Cardiac muscle cell (in vitro differentiated cells and primary cell): ENCODE measurements around the gene LMBR1. TPM values are rescaled to one million over a fixed set of nuclear protein-coding genes. Genes with fewer than 3 reads are reported as not detected.

Experiments
- DNase-seq, 2 donors: peaks; one replicate each; pipeline versions ENCODE4 v3.0.0 to v3.0.0-alpha.2; 2010 to 2017; ENCODE audit warnings: low read depth in 1 of 2, low spot score in 1 of 2
- H3K27ac ChIP-seq: fragments of 200-600 bp; sonication (generic); 2 replicates; pipeline ENCODE4 v1.5.1; 2016
- H3K27me3 ChIP-seq: fragments of 200-600 bp; sonication (generic); 2 replicates; pipeline ENCODE4 v1.6.0; 2016; ENCODE audit warnings: control low read depth
- H3K36me3 ChIP-seq: fragments of 200-600 bp; sonication (generic); 2 replicates; pipeline ENCODE4 v1.5.1; 2016; ENCODE audit warnings: control low read depth
- H3K4me1 ChIP-seq: fragments of 200-600 bp; sonication (generic); 2 replicates; pipeline ENCODE4 v1.8.1; 2017; ENCODE audit warnings: low read depth, mild to moderate bottlenecking, mixed run types
- H3K4me3 ChIP-seq: fragments of 200-600 bp; sonication (generic); 2 replicates; pipeline ENCODE4 v1.5.1; 2016; ENCODE audit warnings: mild to moderate bottlenecking
- H3K9me3 ChIP-seq: fragments of 200-600 bp; sonication (generic); 2 replicates; pipeline ENCODE4 v1.5.1; 2017; ENCODE audit warnings: low read depth, mild to moderate bottlenecking, control low read depth
- CTCF ChIP-seq: IDR thresholded peaks from 2 replicates; pipeline ENCODE4 v1.5.1; 2012; ENCODE audit warnings: low read depth, mild to moderate bottlenecking, low read length
- polyA plus RNA-seq: library from polyadenylated mRNA; unstranded; fragments of >200 nt; fragmentation: Nextera tagmentation; extraction: Ambion mirVana; gene quantifications from 2 replicates; pipeline ENCODE4 v1.2.1, GENCODE V29; 2016
- total RNA-seq: library from RNA; depleted of rRNA; stranded (reverse); fragments of >200 nt; gene quantifications from 2 replicates; pipeline ENCODE4 v1.2.3, GENCODE V29; 2016

The LMBR1 gene
- total and polyA plus RNA-seq, 2 experiments from 2014 or later, result 49.9 to 78.0 TPM

GRCh38 chr7:156753229-156753560 lies 139.8 kb downstream of the LMBR1 start:
- DNase-seq, result no peak
- peaks cover 11% of the 10 kb centered on the region for H3K36me3 ChIP-seq
- H3K9me3 ChIP-seq, result no peaks in the 10 kb centered on the region
- H3K27me3 ChIP-seq, result no peaks in the 10 kb centered on the region
- H3K27ac ChIP-seq, result peak overlapping the region; percentile 73
- H3K4me3 ChIP-seq, result no peak overlapping the region
- no peak for TF ChIP-seq CTCF
- H3K4me1 ChIP-seq, result peaks cover 10% of the 10 kb centered on the region

GRCh38 chr7:156752367-156753228 lies 140.4 kb downstream of the LMBR1 start:
- Histone ChIP-seq H3K36me3 (peaks cover 11% of the 10 kb centered on the region), H3K4me1 (peaks cover 10% of the 10 kb centered on the region), H3K4me3 (no peak overlapping the region), H3K27me3 (no peaks in the 10 kb centered on the region), H3K27ac (peak overlapping the region; percentile 73), H3K9me3 (no peaks in the 10 kb centered on the region)
- no peak for TF ChIP-seq CTCF
- peak in 1 of 2 donors; percentile 53 for DNase-seq

GRCh38 chr7:156751319-156751718 lies 141.7 kb downstream of the LMBR1 start:
- Histone ChIP-seq H3K27me3 (no peaks in the 10 kb centered on the region), H3K4me1 (peaks cover 10% of the 10 kb centered on the region), H3K36me3 (peaks cover 10% of the 10 kb centered on the region), H3K27ac (peak overlapping the region; percentile 73), H3K4me3 (no peak overlapping the region), H3K9me3 (no peaks in the 10 kb centered on the region)
- no peak for TF ChIP-seq CTCF
- peak in 1 of 2 donors; percentile 65 for DNase-seq

- no peak overlapping the region for H3K4me3 ChIP-seq
- no peaks in the 10 kb centered on the region for H3K36me3 ChIP-seq
- no peak overlapping the region for H3K27ac ChIP-seq
- no peaks in the 10 kb centered on the region for H3K27me3 ChIP-seq
- no peaks in the 10 kb centered on the region for H3K9me3 ChIP-seq
- DNase-seq, result no peak
- no peak for TF ChIP-seq CTCF
- H3K4me1 ChIP-seq, result peaks cover 10% of the 10 kb centered on the region
These were observed 145.3 kb downstream of the LMBR1 start for GRCh38 chr7:156747718-156748117.

- Histone ChIP-seq H3K4me3 (no peak overlapping the region), H3K36me3 (no peaks in the 10 kb centered on the region), H3K27ac (no peak overlapping the region), H3K9me3 (no peaks in the 10 kb centered on the region), H3K4me1 (peaks cover 3% of the 10 kb centered on the region), H3K27me3 (no peaks in the 10 kb centered on the region)
- no peak for TF ChIP-seq CTCF
- DNase-seq, result no peak
These were observed 146.1 kb downstream of the LMBR1 start for GRCh38 chr7:156746891-156747290.
